Prostate gland (tissue), 2 donors: ENCODE measurements around the gene CLNK.

Source experiments
- POLR2A ChIP-seq: fragments of 450-650 bp; IDR thresholded peaks from one replicate; pipeline ENCODE4 v1.6.1; 2016; ENCODE audit warnings: antibody characterized with exemption, mild to moderate bottlenecking
- POLR2AphosphoS5 ChIP-seq: sonication (generic); formaldehyde crosslinking; IDR thresholded peaks from one replicate; pipeline ENCODE4 v1.6.1; 2017; ENCODE audit warnings: antibody characterized with exemption
- TF ChIP-seq, protein P1 (sequence below), 4 experiments: fragments of 200-600 bp in 2 of 4; fragments of 450-650 bp in 2 of 4; sonication (generic) in 2 of 4; IDR thresholded peaks; 1 replicate in 3 of 4; 2 replicates in 1 of 4; pipeline ENCODE4 v1.5.1; 2016 to 2019; ENCODE audit warnings: antibody characterized with exemption in 4 of 4, mild to moderate bottlenecking in 2 of 4, moderate library complexity in 2 of 4

DNA sequence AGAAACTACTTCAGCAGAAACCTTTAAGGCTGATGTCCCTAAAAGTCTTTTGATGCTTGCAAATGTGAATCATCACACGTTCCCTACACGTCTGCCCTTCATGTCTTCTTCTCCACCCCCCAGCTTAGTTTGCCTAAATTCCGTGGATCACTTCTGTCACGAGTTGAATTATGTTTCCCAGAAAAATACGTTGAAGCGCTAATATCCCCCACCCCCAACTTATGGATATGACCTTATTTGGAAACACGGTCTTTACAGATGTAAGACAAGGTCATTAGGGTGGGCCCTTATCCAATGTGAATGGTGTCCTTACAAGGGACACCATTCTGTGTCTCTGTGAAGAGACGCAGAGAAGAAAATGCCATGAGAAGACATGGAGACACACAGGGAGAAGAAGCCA lies 225.3 kb downstream of the CLNK start:
- TF ChIP-seq, protein P1, sequence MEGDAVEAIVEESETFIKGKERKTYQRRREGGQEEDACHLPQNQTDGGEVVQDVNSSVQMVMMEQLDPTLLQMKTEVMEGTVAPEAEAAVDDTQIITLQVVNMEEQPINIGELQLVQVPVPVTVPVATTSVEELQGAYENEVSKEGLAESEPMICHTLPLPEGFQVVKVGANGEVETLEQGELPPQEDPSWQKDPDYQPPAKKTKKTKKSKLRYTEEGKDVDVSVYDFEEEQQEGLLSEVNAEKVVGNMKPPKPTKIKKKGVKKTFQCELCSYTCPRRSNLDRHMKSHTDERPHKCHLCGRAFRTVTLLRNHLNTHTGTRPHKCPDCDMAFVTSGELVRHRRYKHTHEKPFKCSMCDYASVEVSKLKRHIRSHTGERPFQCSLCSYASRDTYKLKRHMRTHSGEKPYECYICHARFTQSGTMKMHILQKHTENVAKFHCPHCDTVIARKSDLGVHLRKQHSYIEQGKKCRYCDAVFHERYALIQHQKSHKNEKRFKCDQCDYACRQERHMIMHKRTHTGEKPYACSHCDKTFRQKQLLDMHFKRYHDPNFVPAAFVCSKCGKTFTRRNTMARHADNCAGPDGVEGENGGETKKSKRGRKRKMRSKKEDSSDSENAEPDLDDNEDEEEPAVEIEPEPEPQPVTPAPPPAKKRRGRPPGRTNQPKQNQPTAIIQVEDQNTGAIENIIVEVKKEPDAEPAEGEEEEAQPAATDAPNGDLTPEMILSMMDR (IDR thresholded peaks at IDR 0.05) = no peak
- TF ChIP-seq POLR2AphosphoS5 (no peak), POLR2A (no peak)
